Umbilical cord (tissue), 2 donors: ENCODE measurements around the gene DNASE1L1. TPM values are rescaled to one million over a fixed set of nuclear protein-coding genes. Genes with fewer than 3 reads are reported as not detected.

Experiments used
- DNase-seq: peaks from one replicate; pipeline ENCODE4 v3.0.0-alpha.2; 2015; ENCODE audit warnings: low spot score
- total RNA-seq: library from RNA; depleted of rRNA; stranded (reverse); fragments of >200 nt; gene quantifications from one replicate; pipeline ENCODE4 v1.2.3, GENCODE V29; 2014; ENCODE audit warnings: low replicate concordance; ENCODE audit not compliant: insufficient read depth

Gene DNASE1L1
- 27.7 TPM for total RNA-seq

- DNase-seq = peak; percentile 91
Observed at GRCh38 chrX:154409222-154409871, at the start of gene DNASE1L1. TSS of gene DNASE1L1 (minus strand) at chrX:154409254. CDS start at chrX:154405568, 3,686 bp downstream.

GRCh38 chrX:154458116-154458953, 49.3 kb upstream of the DNASE1L1 start, which contains the start of gene PLXNA3:
TSS of gene PLXNA3 (plus strand) at chrX:154458281. CDS start at chrX:154460184, 1,903 bp downstream.
- peak; percentile 17 for DNase-seq

GRCh38 chrX:154457491-154458115, 48.5 kb upstream of the DNASE1L1 start:
- peak; percentile 9 for DNase-seq

- no peak for DNase-seq
Observed at GRCh38 chrX:154452823-154453222, 43.8 kb upstream of the DNASE1L1 start.

GRCh38 chrX:154450312-154450711, 41.3 kb upstream of the DNASE1L1 start:
- no peak for DNase-seq

GRCh38 chrX:154449618-154450017, 40.6 kb upstream of the DNASE1L1 start:
- no peak for DNase-seq

GRCh38 chrX:154448484-154448883, 39.4 kb upstream of the DNASE1L1 start:
- DNase-seq = no peak

- DNase-seq = no peak
Observed at GRCh38 chrX:154446430-154446829, 37.4 kb upstream of the DNASE1L1 start.

- no peak for DNase-seq
Observed at GRCh38 chrX:154445776-154446175, 36.7 kb upstream of the DNASE1L1 start.

GRCh38 chrX:154444755-154445246, 35.7 kb upstream of the DNASE1L1 start:
- no peak for DNase-seq

GRCh38 chrX:154443992-154444754, 35.1 kb upstream of the DNASE1L1 start, which contains the start of gene FAM50A:
TSS of gene FAM50A (plus strand) at chrX:154444141. CDS start at chrX:154444236, 95 bp downstream.
- peak; percentile 65 for DNase-seq

- DNase-seq = no peak
Observed at GRCh38 chrX:154443479-154443910, 34.4 kb upstream of the DNASE1L1 start.

GRCh38 chrX:154441984-154442707, 33.1 kb upstream of the DNASE1L1 start:
- no peak for DNase-seq

GRCh38 chrX:154441564-154441963, 32.5 kb upstream of the DNASE1L1 start:
- DNase-seq = no peak

- DNase-seq = no peak
Observed at GRCh38 chrX:154440623-154441357, 31.7 kb upstream of the DNASE1L1 start.

GRCh38 chrX:154439841-154440240, 30.8 kb upstream of the DNASE1L1 start:
- DNase-seq = no peak

- peak; percentile 33 for DNase-seq
Observed at GRCh38 chrX:154437971-154438893, 29.2 kb upstream of the DNASE1L1 start.

GRCh38 chrX:154436983-154437752, 28.1 kb upstream of the DNASE1L1 start, which contains the start of gene GDI1:
TSS of gene GDI1 (plus strand) at chrX:154437154. CDS start at chrX:154437255, 101 bp downstream.
- peak; percentile 44 for DNase-seq
